ENCODE results near the gene MRGPRE.

DNA sequence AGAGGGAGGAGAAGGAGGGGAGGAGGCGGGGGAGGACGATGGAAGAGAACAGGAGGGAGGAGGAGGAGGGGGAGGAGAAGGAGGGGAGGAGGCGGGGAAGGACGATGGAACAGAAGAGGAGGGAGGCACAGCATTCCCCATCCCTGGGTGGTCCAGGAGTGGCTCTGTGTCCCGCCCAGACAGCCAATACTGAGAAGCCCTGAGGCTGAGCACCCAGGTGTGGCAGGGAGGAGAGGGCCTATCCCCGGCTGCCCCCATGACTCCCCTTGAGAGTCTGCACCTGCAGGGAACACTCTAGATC is 717 bp downstream of the MRGPRE start:
- TF ChIP-seq, protein P1, sequence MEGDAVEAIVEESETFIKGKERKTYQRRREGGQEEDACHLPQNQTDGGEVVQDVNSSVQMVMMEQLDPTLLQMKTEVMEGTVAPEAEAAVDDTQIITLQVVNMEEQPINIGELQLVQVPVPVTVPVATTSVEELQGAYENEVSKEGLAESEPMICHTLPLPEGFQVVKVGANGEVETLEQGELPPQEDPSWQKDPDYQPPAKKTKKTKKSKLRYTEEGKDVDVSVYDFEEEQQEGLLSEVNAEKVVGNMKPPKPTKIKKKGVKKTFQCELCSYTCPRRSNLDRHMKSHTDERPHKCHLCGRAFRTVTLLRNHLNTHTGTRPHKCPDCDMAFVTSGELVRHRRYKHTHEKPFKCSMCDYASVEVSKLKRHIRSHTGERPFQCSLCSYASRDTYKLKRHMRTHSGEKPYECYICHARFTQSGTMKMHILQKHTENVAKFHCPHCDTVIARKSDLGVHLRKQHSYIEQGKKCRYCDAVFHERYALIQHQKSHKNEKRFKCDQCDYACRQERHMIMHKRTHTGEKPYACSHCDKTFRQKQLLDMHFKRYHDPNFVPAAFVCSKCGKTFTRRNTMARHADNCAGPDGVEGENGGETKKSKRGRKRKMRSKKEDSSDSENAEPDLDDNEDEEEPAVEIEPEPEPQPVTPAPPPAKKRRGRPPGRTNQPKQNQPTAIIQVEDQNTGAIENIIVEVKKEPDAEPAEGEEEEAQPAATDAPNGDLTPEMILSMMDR (conservative IDR thresholded peaks at IDR 0.05), result no peak
- no peak for TF ChIP-seq EZH2 (IDR thresholded peaks at IDR 0.05; ENCODE audit: low read depth)

All from PC-9 (cell line).